DND-41 (cell line): Measurements from ENCODE around the gene MICU1.
A peak's percentile ranks its signal among the peaks of the same experiment; 100 is the strongest.
"Not testable (repeated sequence)": the region's sequence is repeated elsewhere in the genome, so short reads cannot be mapped to it uniquely, and the experiment has no call there.

Experiments
- ATAC-seq: fragments of 200-7000 bp; cut with Tn5 transposase; 3 replicates; pipeline ENCODE4 v1.9.1; 2021; ENCODE audit warnings: low read depth; ENCODE audit not compliant: insufficient read depth
- DNase-seq: peaks from one replicate; pipeline ENCODE4 v3.0.0-alpha.2; 2020
- H2AFZ ChIP-seq: 2 replicates; pipeline ENCODE4 v1.6.0; 2012; ENCODE audit warnings: low read depth, low read length
- H3K27ac ChIP-seq: 2 replicates; pipeline ENCODE4 v1.5.1; 2012; ENCODE audit warnings: low read length, inconsistent platforms
- H3K27me3 ChIP-seq: fragments of 200-600 bp; sonication (generic); 2 replicates; pipeline ENCODE4 v1.6.0; 2012; ENCODE audit warnings: low read length, mild to moderate bottlenecking, inconsistent platforms; ENCODE audit not compliant: insufficient read depth, poor library complexity
- H3K36me3 ChIP-seq: 2 replicates; pipeline ENCODE4 v1.5.1; 2012; ENCODE audit warnings: low read length, inconsistent platforms; ENCODE audit not compliant: insufficient read depth
- H3K4me1 ChIP-seq: 2 replicates; pipeline ENCODE4 v1.5.1; 2012; ENCODE audit warnings: mild to moderate bottlenecking, low read length; ENCODE audit not compliant: insufficient read depth
- H3K4me2 ChIP-seq: 2 replicates; pipeline ENCODE4 v1.6.0; 2012; ENCODE audit warnings: mild to moderate bottlenecking, moderate library complexity, low read length, inconsistent platforms; ENCODE audit not compliant: insufficient read depth
- H3K4me3 ChIP-seq, 2 experiments: fragments of 200-600 bp in 1 of 2; shearing (Covaris generic) in 1 of 2; 2 replicates each; pipeline ENCODE4 v1.5.1; 2012 to 2016; ENCODE audit warnings: inconsistent platforms in 2 of 2, low read length in 2 of 2, mild to moderate bottlenecking in 2 of 2, low read depth in 1 of 2, moderate library complexity in 1 of 2
- H3K79me2 ChIP-seq: 2 replicates; pipeline ENCODE4 v1.6.0; 2012; ENCODE audit warnings: low read length, inconsistent platforms; ENCODE audit not compliant: insufficient read depth
- H3K9ac ChIP-seq: 2 replicates; pipeline ENCODE4 v1.6.0; 2012; ENCODE audit warnings: low read depth, mild to moderate bottlenecking, inconsistent platforms, low read length, moderate library complexity
- H3K9me3 ChIP-seq: 2 replicates; pipeline ENCODE4 v1.5.1; 2012; ENCODE audit warnings: low read length, moderate library complexity, mild to moderate bottlenecking, inconsistent platforms; ENCODE audit not compliant: insufficient read depth, severe bottlenecking
- H4K20me1 ChIP-seq: 2 replicates; pipeline ENCODE4 v1.6.0; 2012; ENCODE audit warnings: low read length; ENCODE audit not compliant: insufficient read depth
- CTCF ChIP-seq: IDR thresholded peaks from 2 replicates; pipeline ENCODE4 v1.5.1; 2012; ENCODE audit warnings: borderline replicate concordance, low read length, moderate library complexity, mild to moderate bottlenecking; ENCODE audit not compliant: poor library complexity, severe bottlenecking; ENCODE audit errors: extremely low read depth
- EZH2 ChIP-seq: IDR thresholded peaks from 3 replicates; pipeline ENCODE4 v1.6.1; 2012; ENCODE audit warnings: borderline replicate concordance, low read depth, mild to moderate bottlenecking, moderate library complexity, low read length, inconsistent platforms; ENCODE audit not compliant: severe bottlenecking

Gene MICU1

GRCh38 chr10:72625608-72626443 lies at the start of gene MICU1:
TSS of gene MICU1 (minus strand) at chr10:72626079. CDS start at chr10:72566793, 59,286 bp downstream.
- Histone ChIP-seq H4K20me1 (no peaks in the 10 kb centered on the region), H3K9me3 (no peaks in the 10 kb centered on the region), H3K27ac (peak within 1 kb of the TSS; percentile 87), H3K27me3 (no peaks in the 10 kb centered on the region), H3K4me1 (peaks cover 32% of the 10 kb centered on the region), H3K4me3 (peak within 1 kb of the TSS; percentile 72 to 79), H2AFZ (peak within 1 kb of the TSS; percentile 85), H3K36me3 (peaks cover 6% of the 10 kb centered on the region), H3K79me2 (peaks cover 37% of the 10 kb centered on the region), H3K4me2 (peak within 1 kb of the TSS; percentile 74), H3K9ac (peak within 1 kb of the TSS; percentile 71)
- ATAC-seq, result peak; percentile 99
- peak; percentile 97 for DNase-seq
- TF ChIP-seq CTCF (no peak), EZH2 (no peak)

GRCh38 chr10:72674174-72674573 lies 48.3 kb upstream of the MICU1 start:
- not testable (repeated sequence) for DNase-seq, H3K4me2 ChIP-seq, H2AFZ ChIP-seq, ATAC-seq, H3K27ac ChIP-seq, H3K4me3 ChIP-seq, H3K9ac ChIP-seq, H4K20me1 ChIP-seq, H3K27me3 ChIP-seq, H3K4me1 ChIP-seq, H3K9me3 ChIP-seq, H3K79me2 ChIP-seq, H3K36me3 ChIP-seq

GRCh38 chr10:72673280-72673679 lies 47.4 kb upstream of the MICU1 start:
- H4K20me1 ChIP-seq, result no peaks in the 10 kb centered on the region
- no peaks in the 10 kb centered on the region for H3K79me2 ChIP-seq
- ATAC-seq (no peak), DNase-seq (no peak)
- no peak overlapping the region for H3K9ac ChIP-seq
- no peak overlapping the region for H3K4me2 ChIP-seq
- H3K4me1 ChIP-seq, result no peaks in the 10 kb centered on the region
- no peak overlapping the region for H3K27ac ChIP-seq
- H3K27me3 ChIP-seq, result no peaks in the 10 kb centered on the region
- TF ChIP-seq CTCF (no peak), EZH2 (no peak)
- H2AFZ ChIP-seq, result no peak overlapping the region
- no peaks in the 10 kb centered on the region for H3K36me3 ChIP-seq
- no peak overlapping the region for H3K4me3 ChIP-seq
- no peaks in the 10 kb centered on the region for H3K9me3 ChIP-seq

- Histone ChIP-seq H3K4me2 (no peak overlapping the region), H3K9me3 (no peaks in the 10 kb centered on the region), H3K36me3 (no peaks in the 10 kb centered on the region), H3K4me3 (no peak overlapping the region), H4K20me1 (no peaks in the 10 kb centered on the region), H3K27me3 (no peaks in the 10 kb centered on the region), H3K79me2 (no peaks in the 10 kb centered on the region), H2AFZ (no peak overlapping the region), H3K27ac (no peak overlapping the region), H3K4me1 (no peaks in the 10 kb centered on the region), H3K9ac (no peak overlapping the region)
- DNase-seq, result no peak
- ATAC-seq, result no peak
- TF ChIP-seq CTCF (no peak), EZH2 (no peak)
Observed at GRCh38 chr10:72667207-72667864, 41.5 kb upstream of the MICU1 start.
